TTC549 (cell line): ENCODE measurements around the gene MUC21.
"Not testable (repeated sequence)": the region's sequence is repeated elsewhere in the genome, so short reads cannot be mapped to it uniquely, and the experiment has no call there.

Experiments
- FAIRE-seq: peaks from 2 replicates; lab custom pipeline; 2012; peaks lifted over from hg19 to GRCh38; lab: Jason Lieb, UNC

The MUC21 gene

DNA sequence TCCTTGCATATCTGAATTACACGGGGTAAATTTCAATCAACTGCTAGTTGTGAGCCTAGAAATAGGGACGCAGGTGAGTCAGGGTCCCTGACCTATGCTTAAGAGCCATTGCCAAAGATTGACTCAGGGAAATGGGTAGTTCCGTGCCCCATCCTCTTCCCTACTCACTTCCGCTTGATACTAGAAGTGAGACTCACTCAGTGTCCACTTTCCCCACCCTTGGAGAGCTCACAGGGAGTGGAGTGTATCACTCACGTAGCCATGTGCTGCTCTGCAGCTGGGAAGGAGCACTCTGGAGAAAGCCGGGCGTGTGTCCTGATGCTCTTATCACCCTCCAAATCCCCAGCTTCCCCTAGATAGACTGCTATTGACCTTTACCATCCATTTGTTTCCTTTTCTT, 26.2 kb downstream of the MUC21 start:
- no peak for FAIRE-seq

DNA sequence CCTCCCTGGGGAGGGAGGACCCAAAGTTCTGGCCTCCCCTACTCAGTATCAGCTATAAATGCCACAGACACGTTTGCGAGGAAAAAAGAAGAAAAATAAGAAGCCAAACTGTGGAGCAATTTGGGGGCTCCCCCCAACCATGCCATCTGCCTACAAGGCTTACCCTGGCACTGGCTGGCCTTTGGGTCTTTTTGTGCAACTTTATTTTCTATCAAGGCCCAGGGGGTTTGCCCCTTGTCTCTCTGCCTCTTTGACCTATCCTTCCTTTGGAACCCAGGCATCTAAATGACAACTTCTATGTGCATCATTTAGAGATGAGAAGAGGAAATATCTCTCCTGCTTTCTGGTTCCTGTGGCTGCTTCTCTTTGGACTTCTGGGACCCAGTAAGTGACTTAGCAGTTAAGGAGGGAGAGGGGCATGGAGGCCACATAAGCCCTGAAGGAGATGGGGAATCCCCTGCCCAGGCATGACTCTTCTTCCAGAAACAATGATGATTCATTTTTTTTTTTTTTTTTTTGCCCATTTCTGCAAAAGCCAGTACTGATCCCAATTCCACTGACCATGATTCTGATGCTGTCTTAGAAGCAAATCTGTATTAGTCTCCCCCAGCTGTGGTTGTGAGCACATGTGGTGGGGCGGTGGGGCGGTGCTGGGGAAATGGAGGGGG, 27.0 kb downstream of the MUC21 start, which contains the start of gene MUC22:
MUC22 (plus strand) TSS at position 82 of the 668 bp plus-strand sequence; CDS start at position 315, 233 bp downstream.
- FAIRE-seq: no peak

- no peak for FAIRE-seq
Observed at GRCh38 chr6:31011153-31011552, 27.6 kb downstream of the MUC21 start.

GRCh38 chr6:31016659-31017299, 33.3 kb downstream of the MUC21 start:
- FAIRE-seq: no peak

- FAIRE-seq: not testable (repeated sequence)
Observed at GRCh38 chr6:31017436-31017835, 33.9 kb downstream of the MUC21 start.

DNA sequence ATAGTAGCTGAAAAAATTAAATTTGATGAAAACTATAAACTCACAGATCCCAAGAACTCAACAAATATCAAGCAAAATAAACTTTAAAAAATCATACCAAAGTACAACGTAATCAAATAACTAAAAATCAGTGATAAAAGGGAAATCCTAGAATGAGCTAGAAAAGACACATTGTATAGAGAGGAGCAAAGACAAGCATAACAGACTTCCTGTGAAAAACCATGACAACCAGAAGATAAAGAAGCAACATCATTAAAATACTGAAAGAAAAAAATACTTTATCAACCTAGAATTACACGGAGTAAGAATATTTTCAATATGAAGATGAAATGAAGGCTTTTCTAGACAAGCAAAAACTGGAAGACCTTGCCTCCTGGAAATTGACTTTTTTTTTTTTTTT, 36.5 kb downstream of the MUC21 start:
- no peak for FAIRE-seq

- FAIRE-seq: not testable (repeated sequence)
Observed at GRCh38 chr6:31020631-31021255, 37.2 kb downstream of the MUC21 start.

- FAIRE-seq: not testable (repeated sequence)
Observed at GRCh38 chr6:31021705-31022531, 38.4 kb downstream of the MUC21 start.

GRCh38 chr6:31025595-31025994, 42.1 kb downstream of the MUC21 start:
- FAIRE-seq: no peak

DNA sequence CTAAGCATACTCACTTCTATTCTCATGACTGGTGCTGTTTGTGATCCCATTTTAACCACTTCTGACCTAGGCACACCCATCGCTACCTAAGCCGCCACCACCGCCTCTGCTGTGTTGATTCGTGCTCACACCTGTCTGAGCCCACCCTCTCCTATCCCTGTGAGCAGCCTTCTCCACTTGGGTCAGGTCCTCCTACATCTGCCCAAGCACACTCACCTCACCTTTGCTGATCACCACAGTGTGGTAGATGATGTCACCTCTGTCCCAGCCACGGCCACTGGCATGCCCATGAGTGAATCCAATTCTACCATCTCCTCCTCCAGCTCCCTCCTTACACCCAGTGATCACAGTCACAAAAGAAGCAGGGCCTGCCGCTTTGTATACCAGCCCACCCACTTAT, 47.6 kb downstream of the MUC21 start:
- FAIRE-seq: no peak

GRCh38 chr6:31033075-31033474, 49.6 kb downstream of the MUC21 start:
- FAIRE-seq: no peak

- no peak for FAIRE-seq
Observed at GRCh38 chr6:31035862-31036497, 52.5 kb downstream of the MUC21 start.

- FAIRE-seq: no peak
Observed at GRCh38 chr6:31037169-31037568, 53.7 kb downstream of the MUC21 start.

DNA sequence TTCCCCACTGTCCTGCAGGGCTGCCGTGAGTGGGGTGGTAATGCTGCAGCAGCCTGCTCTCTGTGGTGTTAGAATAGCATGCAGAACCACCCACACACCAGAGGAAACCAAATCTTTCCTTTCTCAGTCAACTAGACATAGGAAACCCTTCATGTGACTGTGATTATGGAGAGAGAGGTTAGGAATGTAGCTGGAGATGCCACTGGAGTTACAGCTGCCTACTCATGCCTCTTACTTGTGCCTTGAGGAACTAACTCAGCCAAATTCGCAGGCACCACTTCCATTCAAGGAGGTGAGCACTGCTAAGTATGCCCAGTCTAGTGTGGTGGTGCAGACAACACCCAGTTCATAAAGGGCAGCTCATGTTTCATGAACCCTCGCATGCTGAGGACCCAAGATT, 54.2 kb downstream of the MUC21 start:
- no peak for FAIRE-seq

DNA sequence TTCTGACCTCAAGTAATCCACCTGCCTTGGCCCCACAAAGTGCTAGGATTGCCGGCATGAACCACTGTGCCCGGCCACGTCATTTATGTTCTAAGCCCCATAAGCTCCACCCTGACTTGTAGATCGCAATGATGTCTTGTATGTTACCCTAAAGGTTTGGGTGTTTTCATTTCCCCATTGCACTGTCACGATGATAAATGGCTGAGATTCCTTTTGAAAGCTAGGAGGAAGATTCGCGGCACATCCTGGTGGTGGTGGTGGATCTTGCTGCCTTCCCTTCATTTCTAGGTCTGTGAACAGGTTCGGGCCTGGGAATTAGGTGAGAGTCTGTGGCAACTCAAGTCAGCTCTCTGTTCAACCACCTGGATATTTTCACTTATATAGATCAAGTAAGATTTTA, 55.0 kb downstream of the MUC21 start:
- FAIRE-seq: no peak
